ENCODE measurements around the gene IFI6. TPM values are rescaled to one million over a fixed set of nuclear protein-coding genes. Genes with fewer than 3 reads are reported as not detected.

IFI6 gene
- total and polyA plus RNA-seq, 4 donors, result 5.9 to 339 (median 169) TPM

DNA sequence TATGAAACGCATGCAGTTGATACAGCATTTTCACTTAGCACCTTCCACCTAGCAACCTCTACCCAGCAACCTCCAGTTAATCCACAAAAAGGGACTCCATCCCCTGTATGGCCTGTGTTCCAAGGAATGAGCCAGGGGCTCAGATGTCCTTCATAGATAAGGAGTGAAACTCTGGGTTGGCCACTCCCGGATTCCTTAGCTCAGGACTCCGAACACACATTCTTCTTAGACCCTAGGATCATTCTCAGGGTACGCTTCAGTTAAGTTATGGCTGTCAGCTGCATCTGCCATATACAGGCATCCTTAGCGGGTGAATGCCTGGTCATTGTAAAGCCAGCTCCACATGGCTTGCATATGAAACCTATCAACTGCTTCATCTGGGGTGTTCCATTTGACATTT lies 15.9 kb upstream of the IFI6 start:
- H3K9ac ChIP-seq (ENCODE audit: low read depth in 1 of 2, low read length in 2 of 2), result no peak overlapping the region
- no peak overlapping the region for H3K4me3 ChIP-seq (ENCODE audit: low read depth in 1 of 3, low read length in 3 of 3)
- DNase-seq (ENCODE audit: low spot score), result no peak
- no peak overlapping the region for H3K27ac ChIP-seq (ENCODE audit: low read depth in 1 of 2, low read length in 2 of 2)
- WGBS, result 95% methylated on average over 5 of the region's 5 CpGs
- TF ChIP-seq HNF4A (conservative IDR thresholded peaks at IDR 0.05) (no peak), HNF4G (IDR thresholded peaks at IDR 0.05) (no peak), TAF1 (conservative IDR thresholded peaks at IDR 0.05) (no peak)
- TF ChIP-seq, protein P1, sequence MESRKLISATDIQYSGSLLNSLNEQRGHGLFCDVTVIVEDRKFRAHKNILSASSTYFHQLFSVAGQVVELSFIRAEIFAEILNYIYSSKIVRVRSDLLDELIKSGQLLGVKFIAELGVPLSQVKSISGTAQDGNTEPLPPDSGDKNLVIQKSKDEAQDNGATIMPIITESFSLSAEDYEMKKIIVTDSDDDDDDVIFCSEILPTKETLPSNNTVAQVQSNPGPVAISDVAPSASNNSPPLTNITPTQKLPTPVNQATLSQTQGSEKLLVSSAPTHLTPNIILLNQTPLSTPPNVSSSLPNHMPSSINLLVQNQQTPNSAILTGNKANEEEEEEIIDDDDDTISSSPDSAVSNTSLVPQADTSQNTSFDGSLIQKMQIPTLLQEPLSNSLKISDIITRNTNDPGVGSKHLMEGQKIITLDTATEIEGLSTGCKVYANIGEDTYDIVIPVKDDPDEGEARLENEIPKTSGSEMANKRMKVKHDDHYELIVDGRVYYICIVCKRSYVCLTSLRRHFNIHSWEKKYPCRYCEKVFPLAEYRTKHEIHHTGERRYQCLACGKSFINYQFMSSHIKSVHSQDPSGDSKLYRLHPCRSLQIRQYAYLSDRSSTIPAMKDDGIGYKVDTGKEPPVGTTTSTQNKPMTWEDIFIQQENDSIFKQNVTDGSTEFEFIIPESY (IDR thresholded peaks at IDR 0.05), result no peak
- TF ChIP-seq, protein P2, sequence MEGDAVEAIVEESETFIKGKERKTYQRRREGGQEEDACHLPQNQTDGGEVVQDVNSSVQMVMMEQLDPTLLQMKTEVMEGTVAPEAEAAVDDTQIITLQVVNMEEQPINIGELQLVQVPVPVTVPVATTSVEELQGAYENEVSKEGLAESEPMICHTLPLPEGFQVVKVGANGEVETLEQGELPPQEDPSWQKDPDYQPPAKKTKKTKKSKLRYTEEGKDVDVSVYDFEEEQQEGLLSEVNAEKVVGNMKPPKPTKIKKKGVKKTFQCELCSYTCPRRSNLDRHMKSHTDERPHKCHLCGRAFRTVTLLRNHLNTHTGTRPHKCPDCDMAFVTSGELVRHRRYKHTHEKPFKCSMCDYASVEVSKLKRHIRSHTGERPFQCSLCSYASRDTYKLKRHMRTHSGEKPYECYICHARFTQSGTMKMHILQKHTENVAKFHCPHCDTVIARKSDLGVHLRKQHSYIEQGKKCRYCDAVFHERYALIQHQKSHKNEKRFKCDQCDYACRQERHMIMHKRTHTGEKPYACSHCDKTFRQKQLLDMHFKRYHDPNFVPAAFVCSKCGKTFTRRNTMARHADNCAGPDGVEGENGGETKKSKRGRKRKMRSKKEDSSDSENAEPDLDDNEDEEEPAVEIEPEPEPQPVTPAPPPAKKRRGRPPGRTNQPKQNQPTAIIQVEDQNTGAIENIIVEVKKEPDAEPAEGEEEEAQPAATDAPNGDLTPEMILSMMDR (IDR thresholded peaks at IDR 0.05; ENCODE audit: low read depth, low read length, missing input control), result no peak
- no peaks in the 10 kb centered on the region for H3K27me3 ChIP-seq (ENCODE audit: control insufficient read depth in 4 of 4, insufficient read depth in 4 of 4, low read length in 3 of 4)
- no peaks in the 10 kb centered on the region for H3K4me1 ChIP-seq (ENCODE audit: control insufficient read depth in 4 of 4, insufficient read depth in 4 of 4, low read length in 3 of 4)
- H3K9me3 ChIP-seq (ENCODE audit: control insufficient read depth in 4 of 4, low read length in 3 of 4), result no peaks in the 10 kb centered on the region
- H3K36me3 ChIP-seq (ENCODE audit: control insufficient read depth in 4 of 4, insufficient read depth in 3 of 4, low read depth in 1 of 4, low read length in 3 of 4), result no peaks in the 10 kb centered on the region

DNA sequence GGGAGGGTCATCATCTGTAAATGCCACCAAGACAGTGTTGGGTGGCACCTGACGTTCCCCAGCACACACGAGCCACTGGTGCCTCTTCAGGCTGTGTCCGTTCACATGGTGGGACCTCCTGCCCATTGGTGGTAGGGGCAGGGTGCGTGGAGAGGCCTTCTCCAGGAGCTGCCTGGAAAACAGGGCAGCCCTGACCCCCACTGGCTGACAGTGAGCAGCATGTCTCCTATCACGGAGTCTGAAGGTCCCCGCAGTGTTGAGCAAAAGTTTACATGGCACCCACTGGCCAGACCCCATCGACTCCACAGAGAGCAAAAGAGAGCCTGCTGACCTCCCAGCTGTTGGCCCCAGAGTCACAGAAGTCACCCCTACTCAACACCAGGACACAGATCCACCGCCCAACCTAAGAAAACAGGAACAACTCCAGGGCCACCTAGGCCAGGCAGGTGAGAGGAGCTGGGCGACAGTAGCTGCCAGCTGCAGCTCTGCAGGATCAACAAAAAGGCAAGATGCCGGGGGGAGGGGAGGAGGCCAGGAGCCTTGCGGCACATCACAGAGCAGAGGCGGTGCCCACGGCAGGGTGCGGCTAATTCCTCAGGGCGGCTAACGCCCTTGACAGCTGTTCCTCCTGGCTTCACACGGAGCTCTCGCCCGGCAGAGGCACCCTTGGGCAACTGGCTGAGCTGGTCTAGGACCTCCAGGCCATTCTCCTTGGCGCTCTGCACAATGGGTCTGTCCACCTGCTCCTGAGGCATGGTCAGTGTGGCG lies 14.4 kb upstream of the IFI6 start:
- Histone ChIP-seq H3K27ac (ENCODE audit: low read depth in 1 of 2, low read length in 2 of 2) (no peak overlapping the region), H3K9ac (ENCODE audit: low read depth in 1 of 2, low read length in 2 of 2) (no peak overlapping the region), H3K36me3 (ENCODE audit: control insufficient read depth in 4 of 4, insufficient read depth in 3 of 4, low read depth in 1 of 4, low read length in 3 of 4) (no peaks in the 10 kb centered on the region), H3K27me3 (ENCODE audit: control insufficient read depth in 4 of 4, insufficient read depth in 4 of 4, low read length in 3 of 4) (no peaks in the 10 kb centered on the region), H3K9me3 (ENCODE audit: control insufficient read depth in 4 of 4, low read length in 3 of 4) (peaks cover 0 to 4% (median 2%) of the 10 kb centered on the region in 4 donors), H3K4me3 (ENCODE audit: low read depth in 1 of 3, low read length in 3 of 3) (no peak overlapping the region), H3K4me1 (ENCODE audit: control insufficient read depth in 4 of 4, insufficient read depth in 4 of 4, low read length in 3 of 4) (no peaks in the 10 kb centered on the region)
- 74% methylated on average over 21 of the region's 21 CpGs for WGBS
- DNase-seq (ENCODE audit: low spot score), result peak; percentile 44
- TF ChIP-seq RXRA (IDR thresholded peaks at IDR 0.05) (no peak), NR2F2 (IDR thresholded peaks at IDR 0.05) (no peak), EGR1 (IDR thresholded peaks at IDR 0.05; ENCODE audit: low read depth in 2 of 2) (no peak), FOXA1 (IDR thresholded peaks at IDR 0.05) (no peak), HNF4G (IDR thresholded peaks at IDR 0.05) (no peak), JUND (IDR thresholded peaks at IDR 0.05) (no peak), RAD21 (IDR thresholded peaks at IDR 0.05) (no peak), FOXA2 (IDR thresholded peaks at IDR 0.05) (no peak), TAF1 (conservative IDR thresholded peaks at IDR 0.05) (no peak), YY1 (IDR thresholded peaks at IDR 0.05) (no peak), SP1 (IDR thresholded peaks at IDR 0.05) (no peak), HNF4A (conservative IDR thresholded peaks at IDR 0.05) (no peak)
- TF ChIP-seq, protein P3, sequence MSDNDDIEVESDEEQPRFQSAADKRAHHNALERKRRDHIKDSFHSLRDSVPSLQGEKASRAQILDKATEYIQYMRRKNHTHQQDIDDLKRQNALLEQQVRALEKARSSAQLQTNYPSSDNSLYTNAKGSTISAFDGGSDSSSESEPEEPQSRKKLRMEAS (IDR thresholded peaks at IDR 0.05), result no peak
- TF ChIP-seq, protein P4, sequence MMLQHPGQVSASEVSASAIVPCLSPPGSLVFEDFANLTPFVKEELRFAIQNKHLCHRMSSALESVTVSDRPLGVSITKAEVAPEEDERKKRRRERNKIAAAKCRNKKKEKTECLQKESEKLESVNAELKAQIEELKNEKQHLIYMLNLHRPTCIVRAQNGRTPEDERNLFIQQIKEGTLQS (IDR thresholded peaks at IDR 0.05), result no peak
- TF ChIP-seq, protein P2 (IDR thresholded peaks at IDR 0.05; ENCODE audit: low read depth, low read length, missing input control), result no peak
- TF ChIP-seq, protein P5, sequence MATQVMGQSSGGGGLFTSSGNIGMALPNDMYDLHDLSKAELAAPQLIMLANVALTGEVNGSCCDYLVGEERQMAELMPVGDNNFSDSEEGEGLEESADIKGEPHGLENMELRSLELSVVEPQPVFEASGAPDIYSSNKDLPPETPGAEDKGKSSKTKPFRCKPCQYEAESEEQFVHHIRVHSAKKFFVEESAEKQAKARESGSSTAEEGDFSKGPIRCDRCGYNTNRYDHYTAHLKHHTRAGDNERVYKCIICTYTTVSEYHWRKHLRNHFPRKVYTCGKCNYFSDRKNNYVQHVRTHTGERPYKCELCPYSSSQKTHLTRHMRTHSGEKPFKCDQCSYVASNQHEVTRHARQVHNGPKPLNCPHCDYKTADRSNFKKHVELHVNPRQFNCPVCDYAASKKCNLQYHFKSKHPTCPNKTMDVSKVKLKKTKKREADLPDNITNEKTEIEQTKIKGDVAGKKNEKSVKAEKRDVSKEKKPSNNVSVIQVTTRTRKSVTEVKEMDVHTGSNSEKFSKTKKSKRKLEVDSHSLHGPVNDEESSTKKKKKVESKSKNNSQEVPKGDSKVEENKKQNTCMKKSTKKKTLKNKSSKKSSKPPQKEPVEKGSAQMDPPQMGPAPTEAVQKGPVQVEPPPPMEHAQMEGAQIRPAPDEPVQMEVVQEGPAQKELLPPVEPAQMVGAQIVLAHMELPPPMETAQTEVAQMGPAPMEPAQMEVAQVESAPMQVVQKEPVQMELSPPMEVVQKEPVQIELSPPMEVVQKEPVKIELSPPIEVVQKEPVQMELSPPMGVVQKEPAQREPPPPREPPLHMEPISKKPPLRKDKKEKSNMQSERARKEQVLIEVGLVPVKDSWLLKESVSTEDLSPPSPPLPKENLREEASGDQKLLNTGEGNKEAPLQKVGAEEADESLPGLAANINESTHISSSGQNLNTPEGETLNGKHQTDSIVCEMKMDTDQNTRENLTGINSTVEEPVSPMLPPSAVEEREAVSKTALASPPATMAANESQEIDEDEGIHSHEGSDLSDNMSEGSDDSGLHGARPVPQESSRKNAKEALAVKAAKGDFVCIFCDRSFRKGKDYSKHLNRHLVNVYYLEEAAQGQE (IDR thresholded peaks at IDR 0.05), result no peak
- TF ChIP-seq, protein P1 (IDR thresholded peaks at IDR 0.05), result no peak
